ENCODE data around the gene BMP10. TPM values are rescaled to one million over a fixed set of nuclear protein-coding genes. Genes with fewer than 3 reads are reported as not detected.

BMP10 gene
- total RNA-seq, 1 experiment from 2014 or later, result not detected

DNA sequence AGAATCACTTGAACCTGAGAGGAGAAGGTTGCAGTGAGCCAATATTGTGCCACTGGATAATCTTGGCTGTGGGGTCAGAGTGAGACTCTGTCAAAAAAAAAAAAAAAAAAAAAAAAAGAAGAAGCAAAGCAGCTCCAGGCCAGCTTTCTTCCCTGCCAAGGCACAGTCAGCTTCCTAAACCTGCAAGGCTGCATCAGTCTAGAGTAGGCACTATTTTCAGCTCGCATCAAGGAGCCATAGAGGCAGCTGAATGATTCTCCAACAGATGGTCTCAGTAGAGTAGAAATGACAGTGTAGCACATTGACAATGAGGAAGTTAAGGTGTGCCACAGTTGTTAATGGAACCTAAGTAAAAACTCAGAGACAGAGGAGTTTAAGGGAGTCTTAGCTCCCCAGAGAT lies 35.6 kb downstream of the BMP10 start:
- Histone ChIP-seq H3K9me3 (ENCODE audit: low read depth, low read length, poor library complexity, severe bottlenecking) (no peaks in the 10 kb centered on the region), H3K36me3 (ENCODE audit: insufficient read depth, low read length, poor library complexity, severe bottlenecking) (no peaks in the 10 kb centered on the region), H3K4me3 (ENCODE audit: low read depth, low read length, poor library complexity, severe bottlenecking) (no peak overlapping the region), H3K4me1 (ENCODE audit: insufficient read depth, low read length, poor library complexity, severe bottlenecking) (no peaks in the 10 kb centered on the region), H3K27ac (ENCODE audit: low read depth, low read length, poor library complexity, severe bottlenecking) (no peak overlapping the region), H3K27me3 (replicated peaks; ENCODE audit: insufficient read depth, low read depth, low read length, poor library complexity) (no peaks in the 10 kb centered on the region)
- ChIA-PET POLR2A (ENCODE audit: low non-redundant PET) (no interaction called here), CTCF (interaction anchor here (0.6 to 1.7 kb wide), 2 partner anchors 84 to 372 kb away, joined by 3 to 5 read pairs; no protein-coding TSS in a partner anchor)
- no TSS peak for BruUV-seq (replicated peaks)
- DNase-seq (ENCODE audit: low spot score), result no peak
- intact Hi-C loops (cut with micrococcal nuclease; ENCODE audit: unreplicated experiment), result loop anchor here (2.0 to 5.0 kb wide), 2 partner anchors 85 to 373 kb away; no protein-coding TSS in a partner anchor
- TF ChIP-seq, protein P1, sequence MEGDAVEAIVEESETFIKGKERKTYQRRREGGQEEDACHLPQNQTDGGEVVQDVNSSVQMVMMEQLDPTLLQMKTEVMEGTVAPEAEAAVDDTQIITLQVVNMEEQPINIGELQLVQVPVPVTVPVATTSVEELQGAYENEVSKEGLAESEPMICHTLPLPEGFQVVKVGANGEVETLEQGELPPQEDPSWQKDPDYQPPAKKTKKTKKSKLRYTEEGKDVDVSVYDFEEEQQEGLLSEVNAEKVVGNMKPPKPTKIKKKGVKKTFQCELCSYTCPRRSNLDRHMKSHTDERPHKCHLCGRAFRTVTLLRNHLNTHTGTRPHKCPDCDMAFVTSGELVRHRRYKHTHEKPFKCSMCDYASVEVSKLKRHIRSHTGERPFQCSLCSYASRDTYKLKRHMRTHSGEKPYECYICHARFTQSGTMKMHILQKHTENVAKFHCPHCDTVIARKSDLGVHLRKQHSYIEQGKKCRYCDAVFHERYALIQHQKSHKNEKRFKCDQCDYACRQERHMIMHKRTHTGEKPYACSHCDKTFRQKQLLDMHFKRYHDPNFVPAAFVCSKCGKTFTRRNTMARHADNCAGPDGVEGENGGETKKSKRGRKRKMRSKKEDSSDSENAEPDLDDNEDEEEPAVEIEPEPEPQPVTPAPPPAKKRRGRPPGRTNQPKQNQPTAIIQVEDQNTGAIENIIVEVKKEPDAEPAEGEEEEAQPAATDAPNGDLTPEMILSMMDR (conservative IDR thresholded peaks at IDR 0.05; ENCODE audit: low read depth, low read length), result no peak
- no peak for TF ChIP-seq EZH2 (IDR thresholded peaks at IDR 0.05; ENCODE audit: borderline replicate concordance, low read depth, low read length, poor library complexity, severe bottlenecking)

DNA sequence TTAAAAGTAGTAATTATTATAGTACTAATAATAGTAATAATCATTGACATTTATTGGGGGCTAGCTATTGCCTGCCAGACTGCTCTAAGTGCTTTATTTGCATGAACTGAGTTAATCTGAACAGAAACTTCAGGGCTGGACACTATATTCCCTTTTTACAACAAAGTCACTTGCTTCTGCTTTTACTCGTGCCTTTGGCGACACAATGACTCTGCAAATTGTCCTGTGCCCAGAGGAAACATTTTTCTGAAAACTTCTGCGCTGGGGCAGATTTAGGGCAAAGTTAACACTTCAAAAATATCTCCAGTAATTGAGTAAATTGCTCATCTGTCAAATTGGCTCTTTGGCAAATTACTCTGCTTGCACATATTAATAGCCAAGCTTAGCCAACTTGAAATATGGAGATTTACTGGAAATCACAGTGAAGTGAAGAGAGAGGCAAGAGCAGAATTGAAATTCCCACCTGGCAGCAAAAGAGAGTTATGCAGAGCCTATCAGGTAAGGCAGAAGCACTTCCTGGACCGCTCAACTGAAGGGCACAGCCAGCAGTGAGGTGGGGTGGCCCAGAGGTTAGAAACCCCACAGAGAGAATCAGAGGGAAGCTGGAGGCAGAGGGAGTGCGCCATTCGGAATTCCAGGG lies 36.3 kb downstream of the BMP10 start:
- CTCF ChIA-PET, result no interaction called here

DNA sequence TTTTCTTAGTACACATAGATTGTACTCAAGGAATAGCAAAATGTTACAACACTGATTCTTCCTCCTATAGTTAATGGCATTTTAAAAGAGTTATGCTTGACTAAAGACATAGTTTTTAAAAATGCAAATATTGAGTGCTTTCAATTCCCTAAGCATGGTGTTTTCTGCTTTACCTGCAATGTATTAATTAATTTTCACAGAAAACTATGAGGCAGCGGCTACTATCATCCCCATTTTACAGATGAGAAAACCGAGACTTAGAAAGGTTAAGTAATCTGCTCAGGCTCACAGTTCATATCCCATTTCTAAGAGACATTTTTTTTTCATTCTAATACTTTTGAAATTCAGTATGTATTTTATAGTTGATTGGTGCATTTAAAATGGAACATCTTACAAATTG lies 38.0 kb downstream of the BMP10 start:
- Histone ChIP-seq H3K36me3 (ENCODE audit: insufficient read depth, low read length, poor library complexity, severe bottlenecking) (no peaks in the 10 kb centered on the region), H3K9me3 (ENCODE audit: low read depth, low read length, poor library complexity, severe bottlenecking) (no peaks in the 10 kb centered on the region), H3K27me3 (replicated peaks; ENCODE audit: insufficient read depth, low read depth, low read length, poor library complexity) (no peaks in the 10 kb centered on the region), H3K4me1 (ENCODE audit: insufficient read depth, low read length, poor library complexity, severe bottlenecking) (peaks cover 15% of the 10 kb centered on the region), H3K27ac (ENCODE audit: low read depth, low read length, poor library complexity, severe bottlenecking) (no peak overlapping the region), H3K4me3 (ENCODE audit: low read depth, low read length, poor library complexity, severe bottlenecking) (no peak overlapping the region)
- ChIA-PET CTCF (no interaction called here), POLR2A (ENCODE audit: low non-redundant PET) (interaction anchor here (0.7 kb wide), 1 partner anchor 11 kb away, joined by 3 read pairs; no protein-coding TSS in a partner anchor)
- DNase-seq (ENCODE audit: low spot score), result no peak
- intact Hi-C loops (cut with micrococcal nuclease; ENCODE audit: unreplicated experiment), result no loop called here
- no peak for TF ChIP-seq EZH2 (IDR thresholded peaks at IDR 0.05; ENCODE audit: borderline replicate concordance, low read depth, low read length, poor library complexity, severe bottlenecking)
- TF ChIP-seq, protein P1 (conservative IDR thresholded peaks at IDR 0.05; ENCODE audit: low read depth, low read length), result no peak
- BruUV-seq (replicated peaks), result no TSS peak

More for the DNA sequence above, 36.3 kb downstream of the BMP10 start:
- no peaks in the 10 kb centered on the region for H3K36me3 ChIP-seq (ENCODE audit: insufficient read depth, low read length, poor library complexity, severe bottlenecking)
- no peak overlapping the region for H3K27ac ChIP-seq (ENCODE audit: low read depth, low read length, poor library complexity, severe bottlenecking)
- no peak for DNase-seq (ENCODE audit: low spot score)
- POLR2A ChIA-PET (ENCODE audit: low non-redundant PET), result no interaction called here
- H3K4me1 ChIP-seq (ENCODE audit: insufficient read depth, low read length, poor library complexity, severe bottlenecking), result peaks cover 4% of the 10 kb centered on the region
- H3K4me3 ChIP-seq (ENCODE audit: low read depth, low read length, poor library complexity, severe bottlenecking), result no peak overlapping the region
- no peaks in the 10 kb centered on the region for H3K9me3 ChIP-seq (ENCODE audit: low read depth, low read length, poor library complexity, severe bottlenecking)
- H3K27me3 ChIP-seq (replicated peaks; ENCODE audit: insufficient read depth, low read depth, low read length, poor library complexity), result no peaks in the 10 kb centered on the region
- intact Hi-C loops (cut with micrococcal nuclease; ENCODE audit: unreplicated experiment), result loop anchor here (5.0 kb wide), 1 partner anchor 373 kb away; no protein-coding TSS in a partner anchor
- BruUV-seq (replicated peaks), result no TSS peak
- TF ChIP-seq, protein P1 (conservative IDR thresholded peaks at IDR 0.05; ENCODE audit: low read depth, low read length), result no peak
- no peak for TF ChIP-seq EZH2 (IDR thresholded peaks at IDR 0.05; ENCODE audit: borderline replicate concordance, low read depth, low read length, poor library complexity, severe bottlenecking)

Data from A673 (cell line).